CD4-positive, alpha-beta T cell (primary cell): ENCODE data around the gene ARL14EPL. TPM values are rescaled to one million over a fixed set of nuclear protein-coding genes. Genes with fewer than 3 reads are reported as not detected.
"Not testable (repeated sequence)": the region's sequence is repeated elsewhere in the genome, so short reads cannot be mapped to it uniquely, and the experiment has no call there.

Experiments
- ATAC-seq: fragments of 200-7000 bp; cut with Tn5 transposase; one replicate; pipeline ENCODE4 v1.10.0; 2022; ENCODE audit warnings: mild to moderate bottlenecking; ENCODE audit not compliant: poor library complexity
- CTCF ChIA-PET: fragments of 350-600 bp; sonication (Branson Sonifier 250); formaldehyde crosslinking; loops from one replicate; lab custom pipeline; 2021; ENCODE audit warnings: antibody characterized with exemption, inconsistent platforms; lab: Charles Lee
- POLR2A ChIA-PET: fragments of 350-600 bp; sonication (Branson Sonifier 250); formaldehyde crosslinking; loops from one replicate; lab custom pipeline; 2021; ENCODE audit warnings: antibody characterized with exemption, inconsistent platforms; lab: Charles Lee
- DNase-seq, 14 experiments: peaks; one replicate each; pipeline ENCODE4 v3.0.0-alpha.2; 2013 to 2020; ENCODE audit warnings: mixed read lengths in 2 of 14
- H3K27ac ChIP-seq, 2 donors: one replicate each; pipeline versions ENCODE4 v1.5.1 to v1.7.0; 2013; ENCODE audit warnings: low read length in 2 of 2, low read depth in 1 of 2, mild to moderate bottlenecking in 1 of 2
- H3K27me3 ChIP-seq, 2 experiments: 1 replicate in 1 of 2; 2 replicates in 1 of 2; pipeline versions ENCODE4 v1.6.1 to v1.7.0; 2013; ENCODE audit warnings: low read length in 2 of 2, control low read depth in 1 of 2, mild to moderate bottlenecking in 1 of 2, moderate library complexity in 1 of 2; ENCODE audit not compliant: insufficient read depth in 2 of 2, control insufficient read depth in 1 of 2
- H3K36me3 ChIP-seq: one replicate; pipeline ENCODE4 v1.6.1; 2013; ENCODE audit warnings: low read length, control low read depth; ENCODE audit not compliant: insufficient read depth
- H3K4me1 ChIP-seq: one replicate; pipeline ENCODE4 v1.6.1; 2013; ENCODE audit warnings: low read length, control low read depth; ENCODE audit not compliant: insufficient read depth
- H3K4me3 ChIP-seq: one replicate; pipeline ENCODE4 v1.5.1; 2013; ENCODE audit warnings: mild to moderate bottlenecking, low read length, moderate library complexity
- H3K9me3 ChIP-seq, 2 experiments: 1 replicate in 1 of 2; 2 replicates in 1 of 2; pipeline versions ENCODE4 v1.6.1 to v1.7.0; 2013; ENCODE audit warnings: low read length in 2 of 2, mild to moderate bottlenecking in 2 of 2, control low read depth in 1 of 2, moderate library complexity in 1 of 2; ENCODE audit not compliant: control insufficient read depth in 1 of 2, insufficient read depth in 1 of 2
- H3K27ac Mint-ChIP-seq: one replicate; pipeline ENCODE4 v1.8.0; 2020; ENCODE audit warnings: mixed read lengths
- H3K27me3 Mint-ChIP-seq: one replicate; pipeline ENCODE4 v1.8.0; 2021; ENCODE audit warnings: mixed read lengths
- H3K36me3 Mint-ChIP-seq: one replicate; pipeline ENCODE4 v1.8.0; 2021; ENCODE audit warnings: low read depth, mixed read lengths
- H3K4me1 Mint-ChIP-seq: one replicate; pipeline ENCODE4 v1.8.0; 2021; ENCODE audit warnings: low read depth, mixed read lengths
- H3K4me3 Mint-ChIP-seq: one replicate; pipeline ENCODE4 v1.8.0; 2020; ENCODE audit warnings: mild to moderate bottlenecking, mixed read lengths
- H3K9me3 Mint-ChIP-seq: one replicate; pipeline ENCODE4 v1.8.0; 2020; ENCODE audit warnings: mixed read lengths
- intact Hi-C, 2 experiments: fragments of 100-400 bp; cut with DNase I in 1 of 2; cut with micrococcal nuclease in 1 of 2; formaldehyde crosslinking; loops; one replicate each; pipeline versions ENCODE4 v1.15.1 to v1.9.0; 2023 to 2025; cut with DNase I, micrococcal nuclease
- total RNA-seq, 174 experiments: library from RNA in 2 of 174; stranded (reverse) in 2 of 174; gene quantifications; one replicate each; pipeline ENCODE4 v1.2.3 and lab custom pipeline; 2021 to 2026
- TF ChIP-seq, protein P1 (sequence below): fragments of 200-600 bp; IDR thresholded peaks from one replicate; pipeline ENCODE4 v1.8.0; 2022; ENCODE audit warnings: antibody characterized with exemption, mild to moderate bottlenecking

The ARL14EPL gene
- total RNA-seq, 2 experiments from 2014 or later, result not detected

DNA sequence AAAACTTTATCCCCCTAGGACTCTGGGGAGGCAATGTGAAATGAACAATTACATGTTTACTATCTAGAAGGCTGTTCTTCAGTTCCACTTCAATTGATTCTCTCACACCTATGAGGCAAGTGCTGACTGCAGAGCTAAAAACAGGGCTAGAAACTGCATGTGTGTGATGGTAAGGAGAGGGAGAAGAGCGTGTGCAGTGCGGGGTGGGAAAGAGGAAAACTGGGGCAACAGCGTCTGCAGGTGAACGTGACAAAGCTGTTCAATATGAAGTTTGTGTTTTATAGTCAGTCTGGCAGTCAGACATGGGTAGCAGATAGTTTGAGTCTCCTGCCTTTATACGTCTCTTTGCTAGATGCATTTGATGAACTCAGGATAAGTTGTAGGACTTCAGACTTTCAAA lies 45.9 kb downstream of the ARL14EPL start:
- POLR2A ChIA-PET, result no interaction called here
- Histone ChIP-seq H3K4me3 (no peak overlapping the region), H3K36me3 (no peaks in the 10 kb centered on the region), H3K9me3 (no peaks in the 10 kb centered on the region), H3K4me1 (no peaks in the 10 kb centered on the region), H3K27me3 (no peaks in the 10 kb centered on the region), H3K27ac (no peak overlapping the region)
- H3K4me3 Mint-ChIP-seq, result no peak overlapping the region
- intact Hi-C loops, result no loop called here
- H3K9me3 Mint-ChIP-seq, result no peaks in the 10 kb centered on the region
- no peak overlapping the region for H3K27ac Mint-ChIP-seq
- DNase-seq (no peak), ATAC-seq (no peak)
- peaks cover 21% of the 10 kb centered on the region for H3K4me1 Mint-ChIP-seq
- H3K36me3 Mint-ChIP-seq, result peaks cover 14% of the 10 kb centered on the region
- TF ChIP-seq, protein P1, sequence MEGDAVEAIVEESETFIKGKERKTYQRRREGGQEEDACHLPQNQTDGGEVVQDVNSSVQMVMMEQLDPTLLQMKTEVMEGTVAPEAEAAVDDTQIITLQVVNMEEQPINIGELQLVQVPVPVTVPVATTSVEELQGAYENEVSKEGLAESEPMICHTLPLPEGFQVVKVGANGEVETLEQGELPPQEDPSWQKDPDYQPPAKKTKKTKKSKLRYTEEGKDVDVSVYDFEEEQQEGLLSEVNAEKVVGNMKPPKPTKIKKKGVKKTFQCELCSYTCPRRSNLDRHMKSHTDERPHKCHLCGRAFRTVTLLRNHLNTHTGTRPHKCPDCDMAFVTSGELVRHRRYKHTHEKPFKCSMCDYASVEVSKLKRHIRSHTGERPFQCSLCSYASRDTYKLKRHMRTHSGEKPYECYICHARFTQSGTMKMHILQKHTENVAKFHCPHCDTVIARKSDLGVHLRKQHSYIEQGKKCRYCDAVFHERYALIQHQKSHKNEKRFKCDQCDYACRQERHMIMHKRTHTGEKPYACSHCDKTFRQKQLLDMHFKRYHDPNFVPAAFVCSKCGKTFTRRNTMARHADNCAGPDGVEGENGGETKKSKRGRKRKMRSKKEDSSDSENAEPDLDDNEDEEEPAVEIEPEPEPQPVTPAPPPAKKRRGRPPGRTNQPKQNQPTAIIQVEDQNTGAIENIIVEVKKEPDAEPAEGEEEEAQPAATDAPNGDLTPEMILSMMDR, result no peak
- CTCF ChIA-PET, result no interaction called here
- H3K27me3 Mint-ChIP-seq, result peaks cover 24% of the 10 kb centered on the region

DNA sequence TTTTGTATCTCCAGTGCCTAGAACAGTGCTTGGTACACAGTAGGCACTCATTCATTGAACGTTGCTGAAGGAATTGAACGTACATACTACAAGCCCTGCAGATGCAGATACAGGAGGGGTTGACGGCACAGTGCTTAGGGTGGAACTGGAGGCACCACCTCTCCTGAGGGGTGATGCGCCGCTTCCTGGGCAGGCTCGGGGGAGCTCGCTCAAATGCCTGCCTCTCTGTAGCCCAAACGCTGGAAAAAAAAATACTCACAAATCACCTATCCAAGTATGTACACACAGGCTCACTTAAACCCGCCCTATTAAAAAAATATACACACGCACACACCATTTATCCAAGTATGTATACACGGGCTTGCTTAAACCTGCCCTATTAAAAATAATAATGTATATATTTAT lies 52.0 kb downstream of the ARL14EPL start:
- Mint-ChIP-seq H3K4me3 (peak overlapping the region; percentile 99), H3K27ac (peak overlapping the region; percentile 99), H3K36me3 (peaks cover 53% of the 10 kb centered on the region), H3K9me3 (no peaks in the 10 kb centered on the region), H3K4me1 (peaks cover 73% of the 10 kb centered on the region), H3K27me3 (no peaks in the 10 kb centered on the region)
- CTCF ChIA-PET, result no interaction called here
- no peaks in the 10 kb centered on the region for H3K9me3 ChIP-seq
- TF ChIP-seq, protein P1, result no peak
- ATAC-seq (peak; percentile 30), DNase-seq (peak in 12 of 14 experiments; percentile 7 to 50 (median 16))
- H3K4me1 ChIP-seq, result peaks cover 16% of the 10 kb centered on the region
- H3K27me3 ChIP-seq, result no peaks in the 10 kb centered on the region
- intact Hi-C loops, result loop anchor here in 1 of 2 experiments (5.0 kb wide), 1 partner anchor 787 kb away; the partner anchor contains the start of gene CCDC112
- H3K36me3 ChIP-seq, result peaks cover 10% of the 10 kb centered on the region
- H3K27ac ChIP-seq, result peak overlapping the region in 1 of 2 donors; percentile 82
- H3K4me3 ChIP-seq, result peak overlapping the region; percentile 86
- POLR2A ChIA-PET, result interaction anchor here (0.6 to 2.3 kb wide), 5 partner anchors 52 to 788 kb away, joined by 3 to 11 read pairs (median 5); partner anchors contain the start of genes AP3S1, ATG12, CCDC112 and FEM1C

DNA sequence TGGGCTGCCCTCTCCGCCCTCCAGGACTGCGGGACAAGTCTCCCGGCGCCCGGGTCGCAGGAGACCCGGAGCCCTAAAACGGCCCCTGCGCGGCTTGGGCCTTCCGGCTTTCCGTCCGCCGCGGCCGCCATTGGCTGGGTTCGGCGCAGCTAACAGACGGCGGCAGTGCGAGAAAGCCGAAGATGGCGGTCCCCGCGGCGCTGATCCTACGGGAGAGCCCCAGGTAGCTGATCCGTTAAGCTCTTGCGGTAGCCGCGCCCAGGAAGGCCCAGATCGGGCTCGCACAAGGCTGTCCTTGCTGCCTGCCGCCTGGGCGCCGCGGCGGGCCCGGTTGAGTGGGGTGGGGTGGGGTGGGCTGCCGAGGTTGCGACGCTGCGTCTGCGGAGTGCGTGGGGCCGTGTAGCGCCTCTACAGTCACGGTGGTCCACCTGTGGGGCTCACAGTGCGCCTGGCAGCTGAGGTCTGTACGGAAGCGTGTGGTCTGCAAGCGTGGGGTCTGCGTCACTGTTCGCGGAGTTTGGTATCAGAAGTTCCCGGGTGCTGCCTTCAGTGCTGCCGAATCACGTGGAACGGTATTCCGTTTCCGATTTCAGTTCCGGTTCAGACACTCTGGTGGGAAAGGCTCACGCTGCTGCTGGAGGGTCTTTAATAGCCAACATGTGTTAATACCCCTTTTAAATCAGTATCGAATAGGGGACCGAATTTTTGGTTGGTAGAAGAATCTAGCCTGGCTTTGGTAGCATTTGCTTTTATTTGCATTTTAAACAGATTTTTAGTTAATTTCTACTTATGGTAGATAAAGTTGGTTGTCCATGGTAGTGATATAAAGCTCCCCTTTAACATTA lies 52.8 kb downstream of the ARL14EPL start, which contains the start of gene COMMD10:
Gene COMMD10, plus strand, starts transcription at position 155 of the 845 bp plus-strand sequence.
- H3K9me3 ChIP-seq, result no peaks in the 10 kb centered on the region
- Mint-ChIP-seq H3K27ac (peak within 1 kb of the TSS; percentile 99), H3K9me3 (no peaks in the 10 kb centered on the region), H3K36me3 (peaks cover 61% of the 10 kb centered on the region), H3K27me3 (no peaks in the 10 kb centered on the region), H3K4me1 (peaks cover 76% of the 10 kb centered on the region), H3K4me3 (peak within 1 kb of the TSS; percentile 99)
- H3K4me3 ChIP-seq, result peak within 1 kb of the TSS; percentile 86
- CTCF ChIA-PET, result no interaction called here
- peak within 1 kb of the TSS; percentile 81 to 82 for H3K27ac ChIP-seq
- ATAC-seq, result peak; percentile 90
- H3K4me1 ChIP-seq, result peaks cover 16% of the 10 kb centered on the region
- no peaks in the 10 kb centered on the region for H3K27me3 ChIP-seq
- intact Hi-C loops, result loop anchor here (5.0 kb wide), 4 partner anchors 248 to 788 kb away; partner anchors contain the start of genes TMED7 (in 2 of the 2) and CCDC112 (in 1 of the 2)
- TF ChIP-seq, protein P1, result no peak
- POLR2A ChIA-PET, result interaction anchor here (0.6 to 2.3 kb wide), 5 partner anchors 51 to 789 kb away, joined by 3 to 11 read pairs (median 5); partner anchors contain the start of genes AP3S1, ATG12, CCDC112 and FEM1C
- H3K36me3 ChIP-seq, result peaks cover 14% of the 10 kb centered on the region
- peak; percentile 58 to 93 (median 72) for DNase-seq

DNA sequence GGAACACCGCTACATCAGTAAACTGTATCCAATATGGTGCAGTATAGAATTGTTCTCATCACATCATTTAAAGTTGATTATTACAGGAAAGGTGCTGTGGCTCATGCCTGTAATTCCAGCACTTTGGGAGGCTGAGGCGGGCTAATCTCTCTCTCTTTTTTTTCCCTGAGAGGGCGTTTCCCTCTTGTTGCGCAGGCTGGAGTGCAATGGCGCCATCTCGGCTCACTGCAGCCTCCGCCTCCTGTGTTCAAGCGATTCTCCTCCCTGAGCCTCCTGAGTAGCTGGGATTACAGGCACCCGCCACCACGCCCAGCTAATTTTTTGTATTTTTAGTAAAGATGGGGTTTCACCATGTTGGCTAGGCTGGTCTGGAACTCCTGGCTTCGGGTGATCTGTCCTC lies 54.0 kb downstream of the ARL14EPL start:
- CTCF ChIA-PET, DNase-seq, H3K27ac ChIP-seq, H3K27me3 Mint-ChIP-seq, ATAC-seq, H3K9me3 Mint-ChIP-seq, H3K4me3 ChIP-seq, H3K27me3 ChIP-seq, H3K9me3 ChIP-seq: not testable (repeated sequence)
- Mint-ChIP-seq H3K4me1 (peaks cover 74% of the 10 kb centered on the region), H3K36me3 (peaks cover 68% of the 10 kb centered on the region), H3K27ac (peak overlapping the region; percentile 99), H3K4me3 (peak overlapping the region; percentile 99)
- intact Hi-C loops, result loop anchor here (5.0 kb wide), 3 partner anchors 249 to 539 kb away; partner anchors contain the start of gene TMED7 (in 2 of the 2)
- peaks cover 16% of the 10 kb centered on the region for H3K36me3 ChIP-seq
- POLR2A ChIA-PET, result interaction anchor here (0.8 to 2.3 kb wide), 2 partner anchors 542 to 789 kb away, joined by 3 to 10 read pairs; partner anchors contain the start of gene FEM1C
- peaks cover 16% of the 10 kb centered on the region for H3K4me1 ChIP-seq
